Muscle of arm (tissue), 14 donors: ENCODE measurements around the gene NMD3. TPM values are rescaled to one million over a fixed set of nuclear protein-coding genes. Genes with fewer than 3 reads are reported as not detected.
"Not testable (repeated sequence)": the region's sequence is repeated elsewhere in the genome, so short reads cannot be mapped to it uniquely, and the experiment has no call there.

ENCODE experiments used
- DNase-seq: peaks from one replicate; pipeline ENCODE4 v3.0.0-alpha.2; 2013
- long read RNA-seq, 11 donors: transcript quantifications; one replicate each; lab custom pipeline, GENCODE V29; 2026
- polyA plus RNA-seq, 12 donors: library from polyadenylated mRNA; unstranded; fragments of 120-200 nt; gene quantifications; one replicate each; pipeline ENCODE4 v1.2.1, GENCODE V29; 2013; ENCODE audit not compliant: insufficient read length in 12 of 12

The NMD3 gene
- polyA plus RNA-seq: 10 to 100 TPM in 11 of 12 donors, not detected in 1; 28.6 to 54.9 (median 39.9) TPM
- long read RNA-seq, donor 1, partial matches to known transcripts: 0 of 11 reads
- long read RNA-seq, donor 1, other reads (novel, unspliced or antisense): 6 of 11 reads
- long read RNA-seq, donor 2, partial matches to known transcripts: 0 of 1 reads
- long read RNA-seq, donor 2, other reads (novel, unspliced or antisense): 0 of 1 reads
- long read RNA-seq, donor 3, partial matches to known transcripts: 0 of 1 reads
- long read RNA-seq, donor 3, other reads (novel, unspliced or antisense): 0 of 1 reads
- long read RNA-seq, donor 4, partial matches to known transcripts: 0 of 3 reads
- long read RNA-seq, donor 4, other reads (novel, unspliced or antisense): 0 of 3 reads
- long read RNA-seq, donor 5, transcript NMD3-201 (16 exons, 3,049 nt): major isoform, 6 of 17 reads
- long read RNA-seq, donor 5, partial matches to known transcripts: 5 of 17 reads
- long read RNA-seq, donor 5, other reads (novel, unspliced or antisense): 5 of 17 reads
- long read RNA-seq, donor 6, transcript NMD3-201 (16 exons, 3,049 nt): major isoform, 5 of 5 reads
- long read RNA-seq, donor 6, partial matches to known transcripts: 0 of 5 reads
- long read RNA-seq, donor 6, other reads (novel, unspliced or antisense): 0 of 5 reads
- long read RNA-seq, donor 7, partial matches to known transcripts: 0 of 2 reads
- long read RNA-seq, donor 7, other reads (novel, unspliced or antisense): 0 of 2 reads
- long read RNA-seq, donor 8, transcript NMD3-201 (16 exons, 3,049 nt): major isoform, 7 of 14 reads
- long read RNA-seq, donor 8, partial matches to known transcripts: 0 of 14 reads
- long read RNA-seq, donor 8, other reads (novel, unspliced or antisense): 7 of 14 reads
- long read RNA-seq, donor 9, partial matches to known transcripts: 0 of 3 reads
- long read RNA-seq, donor 9, other reads (novel, unspliced or antisense): 0 of 3 reads
- long read RNA-seq, donor 10, transcript NMD3-201 (16 exons, 3,049 nt): major isoform, 6 of 6 reads
- long read RNA-seq, donor 10, partial matches to known transcripts: 0 of 6 reads
- long read RNA-seq, donor 10, other reads (novel, unspliced or antisense): 0 of 6 reads
- long read RNA-seq, donor 11, transcript NMD3-201 (16 exons, 3,049 nt): major isoform, 11 of 12 reads
- long read RNA-seq, donor 11, partial matches to known transcripts: 0 of 12 reads
- long read RNA-seq, donor 11, other reads (novel, unspliced or antisense): 0 of 12 reads

DNA sequence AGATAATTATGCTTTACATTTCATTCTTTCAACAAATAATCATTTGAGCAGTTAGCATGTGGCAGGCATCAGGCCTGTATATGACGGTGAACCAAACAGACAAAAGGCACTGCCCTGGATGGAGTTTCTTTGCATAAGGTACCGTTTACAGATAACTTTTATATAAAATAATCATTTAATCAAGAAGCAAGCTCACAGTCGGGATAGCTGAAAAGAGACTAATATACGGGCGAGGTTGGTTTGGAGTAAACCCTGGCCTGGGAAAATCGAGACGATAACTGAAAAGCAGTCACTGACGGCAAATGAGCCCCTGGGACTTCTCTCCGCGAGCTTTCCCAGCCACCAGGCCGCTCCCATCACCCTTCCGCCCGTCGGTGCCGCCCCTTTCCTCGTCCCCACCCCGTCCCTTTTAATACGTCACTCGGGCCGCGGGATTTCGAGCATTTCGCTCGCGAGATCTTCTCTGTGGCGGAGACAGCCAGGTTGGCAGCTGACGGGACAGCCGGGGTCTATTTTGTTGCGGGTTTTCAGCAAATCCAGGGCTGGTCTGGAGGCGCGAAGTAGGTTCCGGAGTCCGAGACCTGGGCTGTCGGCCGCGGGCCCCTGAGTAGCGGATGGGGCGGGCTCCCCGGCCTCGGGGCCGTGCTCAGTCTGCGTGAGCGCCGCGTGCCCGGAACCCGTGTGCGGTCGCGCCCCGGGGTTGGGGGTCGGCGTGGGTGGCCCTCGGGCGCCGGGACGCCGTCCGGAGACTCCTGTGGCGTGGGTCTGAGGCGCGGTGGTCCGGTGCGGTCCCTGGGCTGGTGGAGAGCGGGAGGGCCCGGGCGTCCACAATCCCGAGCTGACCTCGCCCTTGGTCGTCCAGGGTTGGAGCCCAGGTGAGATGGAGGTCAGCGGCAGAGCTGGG, at the start of gene NMD3:
TSS of gene NMD3 (plus strand) at position 462 of the 904 bp plus-strand sequence. CDS start 703 bp downstream, outside the sequence.
- DNase-seq: peak; percentile 97

GRCh38 chr3:161171639-161172552, 49.2 kb upstream of the NMD3 start:
- no peak for DNase-seq

DNA sequence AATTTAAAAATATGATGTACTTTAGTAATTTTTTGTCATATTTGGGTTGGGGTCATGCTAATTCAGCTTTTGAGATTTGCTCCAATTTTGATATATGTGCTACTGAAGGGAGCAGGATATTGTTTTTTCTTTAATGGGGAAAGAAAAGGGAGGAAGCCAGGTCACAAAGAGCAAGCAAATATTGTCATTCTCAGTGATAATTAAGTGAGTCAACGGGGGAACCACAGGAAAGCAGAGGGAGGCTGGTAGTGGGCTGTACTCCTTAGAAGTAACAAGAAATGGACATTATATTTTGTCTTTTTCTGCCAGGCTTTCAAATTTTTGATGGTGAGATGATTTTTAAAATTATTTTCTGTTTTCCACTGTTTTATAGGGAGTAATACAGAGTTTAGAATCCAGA, 45.6 kb upstream of the NMD3 start:
- DNase-seq: no peak

DNA sequence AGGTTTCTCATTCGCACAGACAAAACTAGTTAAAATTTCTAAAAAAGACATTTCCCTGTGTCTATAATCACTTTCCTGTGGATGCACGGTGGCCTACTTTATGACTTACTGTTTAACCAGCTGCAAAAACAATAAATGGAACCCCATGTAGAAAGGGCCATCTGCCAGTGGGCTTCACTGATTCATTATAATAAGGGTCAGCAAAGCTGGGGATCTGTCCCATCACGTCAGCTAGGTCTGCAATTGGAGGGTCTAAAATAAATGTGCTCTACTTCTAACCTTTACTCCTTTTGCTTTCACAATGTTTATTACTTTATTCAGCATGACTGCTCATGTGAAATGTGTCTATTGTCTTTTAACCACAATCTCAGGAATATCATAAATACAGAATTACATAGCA, 43.1 kb upstream of the NMD3 start:
- no peak for DNase-seq

DNA sequence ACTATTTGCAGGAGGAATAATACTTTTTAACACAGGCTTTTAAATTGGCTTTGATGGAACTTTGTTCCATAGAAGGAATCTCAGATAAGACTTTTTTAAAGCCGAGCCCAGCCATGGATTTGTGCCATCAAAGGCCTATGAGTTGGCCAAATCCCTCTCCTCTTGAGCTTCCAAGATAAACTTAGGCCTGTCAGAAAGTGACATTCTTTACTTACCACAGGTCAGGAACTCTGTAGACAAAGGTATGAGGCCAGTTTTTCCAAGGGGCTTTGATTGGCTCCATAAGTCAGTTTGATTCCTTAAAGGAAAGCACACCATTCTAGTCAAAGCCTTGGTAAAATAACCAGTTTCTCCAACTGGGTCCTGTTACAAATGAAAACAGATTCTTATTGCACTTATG, 39.7 kb upstream of the NMD3 start:
- not testable (repeated sequence) for DNase-seq

- no peak for DNase-seq
Measured at GRCh38 chr3:161187046-161187445, 34.1 kb upstream of the NMD3 start.

- DNase-seq: no peak
Measured at GRCh38 chr3:161197855-161198850, 23.0 kb upstream of the NMD3 start.

DNA sequence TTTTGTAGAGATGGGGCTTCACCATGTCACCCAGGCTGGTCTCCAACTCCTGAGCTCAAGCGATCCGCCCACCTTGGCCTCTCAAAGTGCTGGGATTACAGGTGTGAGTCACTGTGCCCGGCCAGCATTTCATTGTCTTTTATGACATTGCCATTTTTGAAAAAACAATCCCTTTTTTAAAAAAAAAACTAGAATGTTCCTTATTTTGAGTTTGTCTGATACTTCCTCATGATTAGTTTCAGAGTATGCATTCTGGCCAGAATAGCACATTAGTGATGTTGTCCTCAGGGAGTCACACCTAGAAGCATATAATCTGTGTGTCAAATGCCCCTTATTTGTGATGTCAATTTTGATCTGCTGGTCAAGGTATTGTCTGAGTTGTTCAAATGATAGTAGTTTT, 21.2 kb upstream of the NMD3 start:
- no peak for DNase-seq

GRCh38 chr3:161203485-161204098, 17.5 kb upstream of the NMD3 start:
- no peak for DNase-seq

GRCh38 chr3:161208931-161209330, 12.2 kb upstream of the NMD3 start:
- no peak for DNase-seq

DNA sequence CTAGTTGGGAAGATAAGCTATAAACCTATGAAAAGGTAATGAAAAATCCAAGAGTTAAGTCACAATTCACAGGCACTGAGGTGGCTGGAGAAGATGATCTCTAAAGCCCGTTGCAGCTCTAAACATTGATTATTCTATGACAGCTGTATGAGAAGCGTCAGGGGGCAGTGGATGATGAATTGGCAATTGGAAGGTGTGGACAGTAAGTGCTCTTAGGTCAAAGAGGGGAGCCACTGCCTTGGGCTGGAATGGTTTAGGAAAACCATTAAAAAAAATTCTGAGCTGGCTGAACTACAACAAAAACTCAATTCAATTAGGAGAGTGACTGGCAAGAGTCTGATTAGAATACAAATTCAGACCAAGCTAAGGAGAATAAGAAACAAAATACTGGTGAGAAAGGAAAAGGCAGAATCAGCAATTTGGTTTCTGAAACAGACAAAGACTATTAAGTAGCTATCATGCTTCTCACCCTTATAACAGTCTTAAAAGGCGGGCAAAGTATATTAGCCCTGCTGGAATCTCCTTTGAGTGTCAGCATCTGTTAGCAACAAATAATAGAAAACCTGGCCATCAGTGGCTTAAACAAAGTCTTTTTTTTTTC, 8.8 kb upstream of the NMD3 start:
- no peak for DNase-seq

DNA sequence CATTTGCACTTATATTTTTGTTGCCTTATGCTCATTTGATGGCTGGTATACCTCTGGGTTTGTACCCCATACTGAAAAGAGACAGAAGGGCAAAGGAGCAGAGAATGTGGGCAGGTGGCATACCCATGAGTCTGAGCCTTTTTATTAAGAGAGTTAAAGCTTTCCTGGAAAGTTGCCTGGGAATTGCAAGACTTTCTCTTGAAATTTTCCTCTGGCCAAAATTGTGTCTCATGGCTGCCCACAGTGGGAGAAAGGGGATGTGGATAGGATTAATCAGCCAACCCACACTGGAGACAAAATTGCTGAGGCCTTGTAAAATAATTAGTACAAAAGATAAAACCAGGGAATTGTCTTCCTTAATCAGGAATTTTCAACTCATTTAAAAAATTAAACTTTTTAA, 8.2 kb upstream of the NMD3 start:
- no peak for DNase-seq

GRCh38 chr3:161213644-161214043, 7.5 kb upstream of the NMD3 start:
- no peak for DNase-seq

- DNase-seq: no peak
Measured at GRCh38 chr3:161215185-161215584, 5.9 kb upstream of the NMD3 start.

GRCh38 chr3:161217496-161217895, 3.6 kb upstream of the NMD3 start:
- DNase-seq: no peak

DNA sequence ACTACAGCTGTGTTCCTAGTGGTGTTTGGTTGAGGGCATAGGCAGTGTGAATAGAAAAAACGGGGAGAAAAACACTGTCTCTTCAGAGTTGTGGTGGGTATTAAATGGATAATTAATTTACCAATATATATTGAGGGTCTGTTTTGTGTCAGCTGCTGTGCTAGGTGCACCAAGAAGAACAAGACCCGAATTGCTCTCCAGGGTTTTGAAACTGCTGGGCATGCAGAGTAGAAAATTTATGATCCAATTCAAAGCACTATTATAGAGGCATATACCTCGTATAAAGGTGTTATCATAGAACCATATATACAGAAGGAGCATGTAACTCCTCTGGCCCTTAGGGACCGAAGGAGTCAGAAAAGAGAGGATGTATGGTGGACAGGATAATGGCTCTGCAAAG, 1.6 kb upstream of the NMD3 start:
- DNase-seq: no peak

GRCh38 chr3:161221806-161222600, 892 bp downstream of the NMD3 start:
- DNase-seq: peak; percentile 42
